Brain microvascular endothelial cell (primary cell): ENCODE data around the gene C2CD2L.

Experiments used
- DNase-seq: peaks from one replicate; pipeline ENCODE4 v3.0.0-alpha.2; 2020
- H3K27ac ChIP-seq: fragments of 250-450 bp; sonication (Bioruptor Pico); 2 replicates; pipeline ENCODE4 v1.5.1; 2020; ENCODE audit warnings: mild to moderate bottlenecking, moderate library complexity
- H3K27me3 ChIP-seq: fragments of 250-450 bp; sonication (Bioruptor Pico); replicated peaks from 2 replicates; pipeline ENCODE4 v1.5.1; 2020; ENCODE audit warnings: mild to moderate bottlenecking
- H3K36me3 ChIP-seq: fragments of 250-450 bp; sonication (Bioruptor Pico); replicated peaks from 2 replicates; pipeline ENCODE4 v1.5.1; 2020; ENCODE audit warnings: mild to moderate bottlenecking
- H3K4me3 ChIP-seq: 2 replicates; pipeline ENCODE4 v1.5.1; 2011; ENCODE audit warnings: low read depth, mild to moderate bottlenecking, control low read depth, low read length, moderate library complexity
- CTCF ChIP-seq: IDR thresholded peaks from 2 replicates; pipeline ENCODE4 v1.5.1; 2011; ENCODE audit warnings: low read depth, mild to moderate bottlenecking, moderate library complexity, low read length, control low read depth, inconsistent platforms; ENCODE audit errors: missing control alignments
- in situ Hi-C: cut with HindIII; loops from 2 replicates; pipeline ENCODE4 v1.10.0; 2017; ENCODE audit warnings: low sequenced_read_pairs, low pct_ligation_motif_present

Gene C2CD2L

DNA sequence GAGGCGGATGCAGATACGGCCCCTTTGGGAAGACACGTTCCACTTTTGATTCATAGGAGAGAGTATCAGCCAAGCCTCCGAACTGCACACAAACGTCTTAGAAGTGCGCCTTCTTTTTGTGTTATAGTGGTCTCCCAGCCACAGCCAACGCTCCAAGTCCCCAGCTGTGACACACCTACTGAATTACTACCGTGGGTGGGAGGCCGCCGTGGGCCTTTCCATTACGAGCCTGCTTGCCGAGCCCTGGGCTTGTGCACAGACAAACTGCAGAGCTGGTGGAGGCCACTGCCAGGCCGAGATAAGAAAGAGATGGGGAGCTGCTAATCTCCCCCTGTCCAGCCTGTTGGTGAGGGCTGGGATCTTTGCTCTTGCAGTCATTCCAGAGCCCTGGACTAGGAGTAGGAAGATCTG is 21.7 kb upstream of the C2CD2L start:
- in situ Hi-C loops, result no loop called here
- DNase-seq, result no peak
- Histone ChIP-seq H3K4me3 (peak overlapping the region; percentile 86), H3K27me3 (no peaks in the 10 kb centered on the region), H3K36me3 (peaks cover 4% of the 10 kb centered on the region), H3K27ac (peak overlapping the region; percentile 81)
- no peak for TF ChIP-seq CTCF

- peaks cover 7% of the 10 kb centered on the region for H3K36me3 ChIP-seq
Observed at GRCh38 chr11:119087123-119087522, 20.0 kb upstream of the C2CD2L start.

DNA sequence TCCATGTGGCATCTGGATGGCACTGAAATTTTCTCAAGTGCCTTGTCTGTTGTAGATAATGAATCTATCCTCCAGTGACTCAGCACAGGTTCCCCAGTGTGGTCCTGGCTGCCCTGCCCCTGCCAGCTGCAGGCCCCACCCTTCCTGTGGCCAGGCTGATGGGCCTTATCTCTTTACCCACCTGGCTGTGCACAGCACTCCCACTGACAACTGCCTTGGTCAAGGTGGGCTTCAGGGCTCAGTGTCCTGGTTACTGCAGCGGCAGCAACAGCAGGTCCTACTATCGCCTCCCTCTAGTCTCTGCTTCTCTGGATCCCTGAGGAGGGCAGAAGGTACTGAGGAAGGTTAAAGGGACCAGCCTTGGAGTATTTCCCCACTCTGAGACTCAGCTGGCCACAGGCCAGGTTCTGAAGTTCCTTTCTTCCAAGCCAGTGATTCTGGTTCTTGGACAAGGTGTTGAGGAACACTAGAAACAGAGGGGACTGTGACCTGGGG is 19.4 kb upstream of the C2CD2L start:
- Histone ChIP-seq H3K27me3 (no peaks in the 10 kb centered on the region), H3K36me3 (peaks cover 13% of the 10 kb centered on the region), H3K27ac (no peak overlapping the region), H3K4me3 (no peak overlapping the region)
- DNase-seq, result no peak
- TF ChIP-seq CTCF, result no peak
- in situ Hi-C loops, result no loop called here

More at GRCh38 chr11:119087123-119087522, 20.0 kb upstream of the C2CD2L start:
- no peak overlapping the region for H3K4me3 ChIP-seq
- DNase-seq, result no peak
- in situ Hi-C loops, result no loop called here
- H3K27ac ChIP-seq, result no peak overlapping the region
- TF ChIP-seq CTCF, result no peak
- no peaks in the 10 kb centered on the region for H3K27me3 ChIP-seq

- H3K36me3 ChIP-seq, result peaks cover 16% of the 10 kb centered on the region
- H3K27me3 ChIP-seq, result no peaks in the 10 kb centered on the region
- no peak overlapping the region for H3K27ac ChIP-seq
- no peak for DNase-seq
- in situ Hi-C loops, result no loop called here
- H3K4me3 ChIP-seq, result no peak overlapping the region
- no peak for TF ChIP-seq CTCF
Observed at GRCh38 chr11:119088406-119088805, 18.7 kb upstream of the C2CD2L start.

DNA sequence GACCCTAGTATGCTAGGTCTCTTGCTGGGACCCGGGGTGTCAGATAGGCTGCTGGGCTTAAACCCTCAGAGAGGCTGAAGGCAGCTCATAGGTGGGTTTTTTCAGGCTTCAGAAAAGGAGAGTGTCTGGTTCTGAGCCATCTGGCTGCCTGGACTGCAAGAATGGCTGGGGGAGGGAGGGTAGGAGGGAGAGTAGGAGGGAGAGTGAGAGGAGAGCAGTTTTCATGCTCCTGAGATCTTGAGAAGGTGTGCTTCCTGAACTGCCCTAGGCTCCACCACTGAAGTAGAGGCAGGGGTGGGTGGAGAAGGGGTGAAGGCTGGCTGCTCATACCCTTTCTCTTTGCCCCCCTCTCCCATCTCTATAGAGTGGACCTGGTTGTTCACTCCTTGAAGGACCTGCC is 17.8 kb upstream of the C2CD2L start:
- in situ Hi-C loops, result no loop called here
- no peak overlapping the region for H3K4me3 ChIP-seq
- no peak for DNase-seq
- H3K27ac ChIP-seq, result no peak overlapping the region
- no peak for TF ChIP-seq CTCF
- H3K27me3 ChIP-seq, result no peaks in the 10 kb centered on the region
- peaks cover 16% of the 10 kb centered on the region for H3K36me3 ChIP-seq

GRCh38 chr11:119091178-119091577 is 16.0 kb upstream of the C2CD2L start:
- H3K27ac ChIP-seq, result no peak overlapping the region
- no peaks in the 10 kb centered on the region for H3K27me3 ChIP-seq
- no peak for TF ChIP-seq CTCF
- H3K4me3 ChIP-seq, result no peak overlapping the region
- peaks cover 16% of the 10 kb centered on the region for H3K36me3 ChIP-seq
- DNase-seq, result no peak
- in situ Hi-C loops, result no loop called here
